IMR-90 (cell line): ENCODE results near the gene CFD.

ENCODE experiments used
- CTCF ChIP-seq: conservative IDR thresholded peaks from 2 replicates; pipeline ENCODE4 v1.5.1; 2012; ENCODE audit warnings: mild to moderate bottlenecking, low read depth, low read length, improper control_type of control experiment
- MXI1 ChIP-seq: IDR thresholded peaks from 2 replicates; pipeline ENCODE4 v1.6.1; 2012; ENCODE audit warnings: low read depth, mild to moderate bottlenecking, low read length, moderate library complexity, borderline replicate concordance
- POLR2A ChIP-seq: IDR thresholded peaks from 2 replicates; pipeline ENCODE4 v1.6.1; 2012; ENCODE audit warnings: mild to moderate bottlenecking, low read depth, low read length
- RAD21 ChIP-seq: IDR thresholded peaks from 2 replicates; pipeline ENCODE4 v1.6.1; 2012; ENCODE audit warnings: low read length, improper control_type of control experiment
- RFX5 ChIP-seq: IDR thresholded peaks from 2 replicates; pipeline ENCODE4 v1.8.0; 2012; ENCODE audit warnings: low read depth, mild to moderate bottlenecking, low read length, moderate library complexity
- USF2 ChIP-seq: fragments of 150-350 bp; IDR thresholded peaks from 2 replicates; pipeline ENCODE4 v1.6.1; 2017; ENCODE audit warnings: mild to moderate bottlenecking, antibody characterized with exemption, low read length, low read depth

- TF ChIP-seq RAD21: no peak
- no peak for TF ChIP-seq CTCF
- TF ChIP-seq POLR2A: no peak
- TF ChIP-seq RFX5: no peak
- no peak for TF ChIP-seq MXI1
- no peak for TF ChIP-seq USF2
Measured at GRCh38 chr19:834216-834615, 25.2 kb upstream of the CFD start.
